ENCODE data around the gene MPG.

The MPG gene

DNA sequence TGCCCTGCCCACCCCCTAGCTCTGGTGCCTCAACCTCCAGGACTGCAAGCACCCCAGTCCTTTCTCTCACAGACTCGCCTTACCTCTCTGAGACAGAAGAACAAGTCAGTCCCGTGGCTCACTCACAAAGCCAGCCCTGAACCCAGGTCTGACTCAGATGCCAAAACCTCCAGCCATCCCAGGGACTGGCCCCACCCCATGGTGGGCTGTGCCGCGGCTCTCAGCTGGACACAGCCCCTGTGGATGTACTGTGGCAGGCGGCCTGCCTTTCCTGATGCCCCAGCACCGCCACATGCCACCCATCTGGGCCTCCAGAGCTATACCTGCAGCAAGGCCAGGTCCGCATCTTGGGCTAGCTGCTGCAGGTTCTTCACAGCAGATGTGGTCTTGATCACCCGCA, 19.8 kb downstream of the MPG start:
- TF ChIP-seq, protein P1, sequence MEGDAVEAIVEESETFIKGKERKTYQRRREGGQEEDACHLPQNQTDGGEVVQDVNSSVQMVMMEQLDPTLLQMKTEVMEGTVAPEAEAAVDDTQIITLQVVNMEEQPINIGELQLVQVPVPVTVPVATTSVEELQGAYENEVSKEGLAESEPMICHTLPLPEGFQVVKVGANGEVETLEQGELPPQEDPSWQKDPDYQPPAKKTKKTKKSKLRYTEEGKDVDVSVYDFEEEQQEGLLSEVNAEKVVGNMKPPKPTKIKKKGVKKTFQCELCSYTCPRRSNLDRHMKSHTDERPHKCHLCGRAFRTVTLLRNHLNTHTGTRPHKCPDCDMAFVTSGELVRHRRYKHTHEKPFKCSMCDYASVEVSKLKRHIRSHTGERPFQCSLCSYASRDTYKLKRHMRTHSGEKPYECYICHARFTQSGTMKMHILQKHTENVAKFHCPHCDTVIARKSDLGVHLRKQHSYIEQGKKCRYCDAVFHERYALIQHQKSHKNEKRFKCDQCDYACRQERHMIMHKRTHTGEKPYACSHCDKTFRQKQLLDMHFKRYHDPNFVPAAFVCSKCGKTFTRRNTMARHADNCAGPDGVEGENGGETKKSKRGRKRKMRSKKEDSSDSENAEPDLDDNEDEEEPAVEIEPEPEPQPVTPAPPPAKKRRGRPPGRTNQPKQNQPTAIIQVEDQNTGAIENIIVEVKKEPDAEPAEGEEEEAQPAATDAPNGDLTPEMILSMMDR (IDR thresholded peaks at IDR 0.05; ENCODE audit: control insufficient read depth, extremely low read depth, insufficient read depth) = no peak
- no peak for DNase-seq (ENCODE audit: low read depth)

DNA sequence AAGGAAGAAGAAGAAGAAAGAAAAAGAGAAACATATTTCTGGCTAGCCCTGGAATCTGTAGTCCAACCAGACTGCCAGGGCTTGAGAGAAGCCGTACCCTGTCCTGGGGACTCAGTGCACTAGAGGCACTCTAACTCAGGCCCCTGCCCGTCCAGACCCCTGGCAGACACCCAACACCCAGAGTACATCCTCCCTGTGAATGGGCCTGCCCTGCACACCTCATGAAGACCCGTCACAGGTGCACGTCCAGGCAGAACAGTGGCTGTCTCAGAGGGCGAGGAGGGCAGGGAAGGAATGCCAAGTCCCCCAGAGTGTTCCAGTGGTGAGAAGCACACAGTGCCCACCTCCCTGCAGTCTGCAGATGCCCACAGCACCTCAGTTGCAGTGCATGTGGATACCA, 23.0 kb downstream of the MPG start:
- DNase-seq (ENCODE audit: low read depth) = no peak
- no peak overlapping the region for H3K4me3 ChIP-seq (ENCODE audit: low read depth, low read length)
- TF ChIP-seq, protein P1 (IDR thresholded peaks at IDR 0.05; ENCODE audit: control insufficient read depth, extremely low read depth, insufficient read depth) = no peak

More for the DNA sequence above, 19.8 kb downstream of the MPG start:
- no peak overlapping the region for H3K4me3 ChIP-seq (ENCODE audit: low read depth, low read length)

DNA sequence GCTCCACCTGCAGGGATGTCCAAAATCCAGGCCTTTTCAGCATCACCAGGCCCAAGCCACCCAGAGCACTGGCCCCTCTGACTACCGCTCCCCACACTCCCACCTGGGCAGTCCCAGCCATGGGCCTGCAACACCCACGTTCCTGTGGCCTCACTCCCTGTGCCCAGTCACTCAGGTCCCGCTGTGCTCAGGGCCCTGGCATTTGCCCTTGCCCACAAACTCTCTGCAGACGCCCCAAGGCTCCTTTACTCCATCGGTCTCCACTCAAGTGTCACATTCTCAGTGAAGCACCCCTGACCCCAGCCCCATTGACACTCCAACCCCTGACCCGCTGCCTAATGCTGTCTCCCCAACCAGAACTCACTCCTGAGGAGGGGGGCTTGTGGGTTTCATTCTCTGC, 23.6 kb downstream of the MPG start:
- no peak overlapping the region for H3K4me3 ChIP-seq (ENCODE audit: low read depth, low read length)
- no peak for DNase-seq (ENCODE audit: low read depth)
- TF ChIP-seq, protein P1 (IDR thresholded peaks at IDR 0.05; ENCODE audit: control insufficient read depth, extremely low read depth, insufficient read depth) = no peak

DNA sequence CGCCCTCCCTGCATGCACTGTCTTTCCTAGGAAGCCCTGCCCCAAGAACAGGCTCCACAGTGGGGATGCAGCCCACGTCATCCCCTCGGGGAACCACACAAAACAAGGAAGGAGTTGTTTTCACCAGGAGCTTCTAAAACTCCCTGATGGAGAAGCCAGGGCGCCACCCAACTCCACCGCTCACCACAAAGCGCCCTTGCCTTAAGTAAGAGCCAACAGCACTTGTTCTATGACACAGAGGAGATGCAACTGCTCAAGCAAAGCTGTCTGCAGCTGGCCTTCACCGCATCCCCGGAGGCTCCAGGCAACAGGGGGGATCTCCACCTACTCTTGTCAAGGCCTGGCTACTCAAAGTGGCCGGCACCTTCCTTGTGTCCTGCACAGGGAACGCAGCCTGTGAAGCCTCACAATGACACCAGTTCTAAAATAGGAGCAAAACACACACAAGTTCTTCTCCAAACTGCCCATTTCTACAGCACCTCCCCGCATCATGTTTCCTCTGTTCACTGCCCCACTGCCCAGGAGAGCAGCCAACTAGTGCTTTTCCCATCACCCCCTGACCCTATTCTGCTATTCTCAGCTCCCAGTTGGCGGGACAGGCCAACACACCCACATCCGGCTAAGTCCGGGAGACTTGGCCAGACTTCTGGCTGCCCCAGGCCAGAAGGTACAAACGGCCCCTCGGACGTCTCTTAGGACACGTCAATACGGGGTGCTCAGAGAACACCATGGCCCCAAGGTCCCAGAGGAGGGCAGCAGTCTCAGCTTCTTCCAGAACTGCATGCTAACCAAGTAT, 24.2 kb downstream of the MPG start:
- no peak for DNase-seq (ENCODE audit: low read depth)
- TF ChIP-seq, protein P1 (IDR thresholded peaks at IDR 0.05; ENCODE audit: control insufficient read depth, extremely low read depth, insufficient read depth) = no peak
- no peak overlapping the region for H3K4me3 ChIP-seq (ENCODE audit: low read depth, low read length)

DNA sequence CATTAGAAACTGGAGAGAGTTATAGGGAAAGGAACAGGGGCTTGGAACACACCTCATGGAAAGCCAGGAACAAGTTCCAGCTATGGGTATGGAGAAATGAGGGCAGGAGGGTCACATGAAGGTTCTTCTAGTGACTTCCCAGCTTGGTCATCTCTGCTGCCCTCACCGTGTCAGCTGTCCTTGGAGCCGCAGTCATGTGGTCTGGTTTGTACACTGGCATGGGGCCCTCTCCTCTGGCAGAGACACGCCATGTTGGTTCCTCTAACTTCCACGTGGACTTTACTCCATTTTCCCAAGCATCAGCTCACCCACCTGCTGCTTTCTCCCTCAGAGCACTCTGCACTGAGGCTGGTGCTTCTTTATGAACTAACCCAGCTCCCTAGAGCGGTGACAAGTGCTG, 26.3 kb downstream of the MPG start:
- TF ChIP-seq, protein P1 (IDR thresholded peaks at IDR 0.05; ENCODE audit: control insufficient read depth, extremely low read depth, insufficient read depth) = no peak
- H3K4me3 ChIP-seq (ENCODE audit: low read depth, low read length) = no peak overlapping the region
- DNase-seq (ENCODE audit: low read depth) = no peak

DNA sequence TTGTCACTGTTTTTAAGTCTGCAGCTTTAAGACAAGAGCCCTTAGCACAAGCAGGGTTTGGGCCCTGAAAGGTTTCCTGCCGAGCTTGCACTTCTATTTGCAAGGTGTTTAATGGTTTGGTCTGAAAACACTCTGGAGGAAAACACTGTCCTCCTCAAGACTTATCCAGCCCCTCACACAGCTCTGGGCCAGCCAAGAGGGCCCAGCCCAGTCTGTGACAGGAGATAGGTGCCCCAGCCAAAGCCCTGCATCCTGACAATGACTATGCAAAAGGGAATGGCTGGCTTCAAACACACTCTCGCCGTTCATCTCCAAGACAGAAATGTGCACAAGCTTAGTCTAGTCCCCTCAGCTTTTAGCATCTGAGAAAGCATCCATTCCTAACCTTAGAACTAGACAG, 26.9 kb downstream of the MPG start:
- TF ChIP-seq, protein P1 (IDR thresholded peaks at IDR 0.05; ENCODE audit: control insufficient read depth, extremely low read depth, insufficient read depth) = no peak
- no peak overlapping the region for H3K4me3 ChIP-seq (ENCODE audit: low read depth, low read length)
- DNase-seq (ENCODE audit: low read depth) = no peak

DNA sequence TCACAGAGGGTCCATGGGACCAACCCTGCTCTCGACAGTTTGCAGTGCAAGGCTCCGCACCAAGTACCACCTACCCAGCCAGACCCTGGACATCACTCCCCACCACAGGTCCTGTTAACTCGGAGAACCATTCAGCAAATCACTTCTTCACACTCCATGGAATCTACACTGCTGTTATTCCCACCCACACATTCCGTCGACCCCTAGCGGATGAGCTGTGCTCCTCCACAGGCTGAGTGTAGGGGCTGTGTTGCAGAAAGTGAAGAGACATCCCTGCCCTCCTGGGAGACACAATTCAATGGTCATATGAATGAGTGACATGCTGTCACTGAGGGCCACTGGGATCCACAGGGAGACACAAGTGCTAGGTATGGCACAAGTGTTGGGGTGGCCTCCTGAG, 27.5 kb downstream of the MPG start:
- TF ChIP-seq, protein P1 (IDR thresholded peaks at IDR 0.05; ENCODE audit: control insufficient read depth, extremely low read depth, insufficient read depth) = no peak
- no peak overlapping the region for H3K4me3 ChIP-seq (ENCODE audit: low read depth, low read length)
- no peak for DNase-seq (ENCODE audit: low read depth)
